Stimulated activated CD8-positive, alpha-beta memory T cell treated with anti-CD3 and anti-CD28 coated beads, Interleukin-12 subunit alpha, Interleukin-12 subunit beta, amount 100 ng/mL, for 1 hour (primary cell): ENCODE results near the gene TCERG1L.
"Not testable (repeated sequence)": the region's sequence is repeated elsewhere in the genome, so short reads cannot be mapped to it uniquely, and the experiment has no call there.

Experiments used
- DNase-seq: peaks from one replicate; pipeline ENCODE4 v3.0.0-alpha.2; 2020; ENCODE audit warnings: low read depth

The TCERG1L gene

GRCh38 chr10:131143425-131144165, 167.9 kb downstream of the TCERG1L start:
- DNase-seq = no peak

GRCh38 chr10:131142517-131143380, 168.8 kb downstream of the TCERG1L start:
- no peak for DNase-seq

GRCh38 chr10:131141645-131142516, 169.6 kb downstream of the TCERG1L start:
- DNase-seq = no peak

GRCh38 chr10:131141207-131141606, 170.3 kb downstream of the TCERG1L start:
- DNase-seq = no peak

- no peak for DNase-seq
Measured at GRCh38 chr10:131140606-131141005, 170.9 kb downstream of the TCERG1L start.

- DNase-seq = no peak
Measured at GRCh38 chr10:131137223-131137622, 174.3 kb downstream of the TCERG1L start.

- DNase-seq = not testable (repeated sequence)
Measured at GRCh38 chr10:131136336-131136735, 175.2 kb downstream of the TCERG1L start.

GRCh38 chr10:131135716-131136115, 175.8 kb downstream of the TCERG1L start:
- DNase-seq = no peak

- no peak for DNase-seq
Measured at GRCh38 chr10:131134651-131135050, 176.9 kb downstream of the TCERG1L start.

GRCh38 chr10:131134001-131134576, 177.4 kb downstream of the TCERG1L start:
- DNase-seq = no peak

GRCh38 chr10:131132681-131133080, 178.8 kb downstream of the TCERG1L start:
- DNase-seq = no peak

- DNase-seq = no peak
Measured at GRCh38 chr10:131131726-131132591, 179.6 kb downstream of the TCERG1L start.

- DNase-seq = no peak
Measured at GRCh38 chr10:131130025-131130424, 181.5 kb downstream of the TCERG1L start.

GRCh38 chr10:131129544-131129943, 182.0 kb downstream of the TCERG1L start:
- no peak for DNase-seq

- DNase-seq = no peak
Measured at GRCh38 chr10:131128731-131129130, 182.8 kb downstream of the TCERG1L start.

- DNase-seq = no peak
Measured at GRCh38 chr10:131127610-131128009, 183.9 kb downstream of the TCERG1L start.

GRCh38 chr10:131127138-131127589, 184.4 kb downstream of the TCERG1L start:
- DNase-seq = no peak

GRCh38 chr10:131126321-131127137, 185.0 kb downstream of the TCERG1L start:
- no peak for DNase-seq

- no peak for DNase-seq
Measured at GRCh38 chr10:131125511-131126225, 185.9 kb downstream of the TCERG1L start.
